Activated naive CD8-positive, alpha-beta T cell treated with anti-CD3 and anti-CD28 coated beads, Interleukin-2, amount 10 ng/mL, durations not matched to agents 7 days and 5 days (primary cell): Measurements from ENCODE around the gene TRHDE. TPM values are rescaled to one million over a fixed set of nuclear protein-coding genes. Genes with fewer than 3 reads are reported as not detected.

Source experiments
- ATAC-seq: fragments of 150-1000 bp; cut with Tn5 transposase; one replicate; pipeline ENCODE4 v1.10.0; 2021; ENCODE audit warnings: low read depth, moderate library complexity
- POLR2A ChIA-PET: fragments of 350-600 bp; sonication (Branson Sonifier 250); formaldehyde crosslinking; loops from one replicate; lab custom pipeline; 2021; ENCODE audit warnings: antibody characterized with exemption; lab: Charles Lee
- DNase-seq: peaks from one replicate; pipeline ENCODE4 v3.0.0; 2021
- H3K27ac Mint-ChIP-seq: one replicate; pipeline ENCODE4 v1.8.0; 2022; ENCODE audit warnings: mild to moderate bottlenecking, mixed read lengths
- H3K27me3 Mint-ChIP-seq: one replicate; pipeline ENCODE4 v1.8.0; 2022; ENCODE audit warnings: mild to moderate bottlenecking, moderate library complexity, mixed read lengths
- H3K36me3 Mint-ChIP-seq: one replicate; pipeline ENCODE4 v1.8.0; 2021; ENCODE audit warnings: mild to moderate bottlenecking, mixed read lengths
- H3K4me1 Mint-ChIP-seq: one replicate; pipeline ENCODE4 v1.8.0; 2021; ENCODE audit warnings: mixed read lengths
- H3K4me3 Mint-ChIP-seq: one replicate; pipeline ENCODE4 v1.8.0; 2022; ENCODE audit warnings: mild to moderate bottlenecking, moderate library complexity, mixed read lengths
- H3K9me3 Mint-ChIP-seq: one replicate; pipeline ENCODE4 v1.8.0; 2021; ENCODE audit warnings: mixed read lengths
- total RNA-seq, 2 experiments: library from RNA; stranded (reverse); gene quantifications; one replicate each; pipeline ENCODE4 v1.2.3, GENCODE V29; 2021

Gene TRHDE
- total RNA-seq, 2 experiments from 2014 or later: not detected

DNA sequence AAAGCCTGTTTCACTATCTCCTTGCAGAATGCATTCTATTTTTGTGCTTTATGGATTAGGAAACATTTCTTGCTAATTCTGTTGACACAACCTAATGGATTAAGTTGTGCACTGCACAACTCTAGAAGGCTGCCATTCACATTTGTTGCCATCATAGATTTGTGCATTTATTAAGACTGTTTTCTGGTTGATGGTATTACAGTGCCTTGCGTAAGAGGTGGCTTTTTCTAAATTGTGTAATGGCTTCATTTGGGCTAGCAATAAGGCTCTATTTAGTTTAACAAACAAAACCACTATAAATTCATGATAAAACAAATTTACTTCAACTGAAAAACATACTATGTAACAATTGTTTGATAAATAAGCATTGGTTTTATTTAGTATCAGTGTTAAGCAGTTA is 175.9 kb downstream of the TRHDE start:
- Mint-ChIP-seq H3K27ac (no peak overlapping the region), H3K27me3 (no peaks in the 10 kb centered on the region), H3K4me1 (no peaks in the 10 kb centered on the region), H3K4me3 (no peak overlapping the region), H3K36me3 (no peaks in the 10 kb centered on the region), H3K9me3 (peaks cover 6% of the 10 kb centered on the region)
- ATAC-seq: no peak
- POLR2A ChIA-PET: no interaction called here
- no peak for DNase-seq

DNA sequence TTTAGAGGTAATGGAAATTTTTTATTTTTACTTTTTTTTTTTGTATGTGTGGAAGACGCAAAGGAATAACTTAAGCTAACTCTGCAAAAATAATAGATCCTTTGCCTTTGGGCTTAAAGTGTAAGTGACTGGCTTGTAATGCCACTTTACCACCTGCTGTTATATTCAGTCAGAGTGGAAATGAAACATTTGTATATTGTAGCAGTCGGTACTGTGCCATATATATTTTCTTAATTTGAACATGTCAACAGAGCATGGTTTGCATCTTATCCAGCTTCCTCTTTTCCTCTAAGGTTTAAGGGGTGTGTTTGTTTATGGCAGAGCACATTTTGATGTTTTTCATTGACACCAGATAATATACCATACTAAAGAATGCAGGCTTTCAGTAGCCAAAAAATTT is 176.6 kb downstream of the TRHDE start:
- Mint-ChIP-seq H3K27ac (no peak overlapping the region), H3K36me3 (no peaks in the 10 kb centered on the region), H3K9me3 (peaks cover 6% of the 10 kb centered on the region), H3K4me3 (no peak overlapping the region), H3K4me1 (no peaks in the 10 kb centered on the region), H3K27me3 (no peaks in the 10 kb centered on the region)
- POLR2A ChIA-PET: no interaction called here
- ATAC-seq (no peak), DNase-seq (no peak)

DNA sequence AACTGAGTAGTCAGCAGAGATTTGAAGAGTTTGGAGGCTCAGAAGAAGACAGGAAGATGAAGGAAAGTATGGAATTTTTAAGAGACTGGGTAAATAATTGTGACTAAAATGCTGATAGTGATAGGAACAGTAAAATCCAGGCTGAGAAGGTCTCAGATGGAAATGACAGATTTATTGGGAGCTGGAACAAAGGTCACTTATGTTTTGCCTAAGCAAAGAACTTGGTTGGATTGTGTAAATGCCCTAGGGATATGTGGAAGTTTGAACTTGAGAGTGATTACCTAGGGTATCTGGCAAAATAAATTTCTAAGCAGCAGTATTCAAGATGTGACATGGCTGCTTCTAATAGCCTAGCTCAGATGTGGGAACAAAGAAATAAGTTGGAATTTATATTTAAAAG is 180.9 kb downstream of the TRHDE start:
- ATAC-seq (no peak), DNase-seq (no peak)
- Mint-ChIP-seq H3K9me3 (peaks cover 6% of the 10 kb centered on the region), H3K27me3 (no peaks in the 10 kb centered on the region), H3K4me3 (no peak overlapping the region), H3K4me1 (no peaks in the 10 kb centered on the region), H3K36me3 (no peaks in the 10 kb centered on the region), H3K27ac (no peak overlapping the region)
- POLR2A ChIA-PET: no interaction called here

DNA sequence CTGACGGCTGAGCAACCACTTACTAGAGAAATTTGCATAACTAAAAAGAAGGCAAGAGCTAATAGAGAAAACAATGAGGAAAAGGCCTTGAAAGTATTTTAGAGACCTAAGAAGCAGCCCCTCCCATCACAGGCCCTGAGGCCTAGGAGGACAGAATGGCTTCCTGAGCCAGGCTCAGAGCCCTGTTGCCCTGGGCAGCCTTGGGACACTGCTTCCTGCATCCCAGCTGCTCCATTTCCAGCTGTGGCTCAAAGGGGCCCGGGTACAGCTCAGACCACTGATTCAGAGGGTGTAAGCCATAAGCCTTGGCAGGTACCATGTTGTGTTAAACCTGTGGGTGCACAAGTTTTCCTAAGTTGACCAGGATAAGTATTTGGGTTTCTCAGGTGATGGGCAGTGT is 181.4 kb downstream of the TRHDE start:
- peaks cover 6% of the 10 kb centered on the region for H3K9me3 Mint-ChIP-seq
- DNase-seq: no peak
- no peaks in the 10 kb centered on the region for H3K27me3 Mint-ChIP-seq
- no peak for ATAC-seq
- no peak overlapping the region for H3K4me3 Mint-ChIP-seq
- H3K27ac Mint-ChIP-seq: no peak overlapping the region
- no peaks in the 10 kb centered on the region for H3K4me1 Mint-ChIP-seq
- POLR2A ChIA-PET: no interaction called here
- H3K36me3 Mint-ChIP-seq: no peaks in the 10 kb centered on the region

DNA sequence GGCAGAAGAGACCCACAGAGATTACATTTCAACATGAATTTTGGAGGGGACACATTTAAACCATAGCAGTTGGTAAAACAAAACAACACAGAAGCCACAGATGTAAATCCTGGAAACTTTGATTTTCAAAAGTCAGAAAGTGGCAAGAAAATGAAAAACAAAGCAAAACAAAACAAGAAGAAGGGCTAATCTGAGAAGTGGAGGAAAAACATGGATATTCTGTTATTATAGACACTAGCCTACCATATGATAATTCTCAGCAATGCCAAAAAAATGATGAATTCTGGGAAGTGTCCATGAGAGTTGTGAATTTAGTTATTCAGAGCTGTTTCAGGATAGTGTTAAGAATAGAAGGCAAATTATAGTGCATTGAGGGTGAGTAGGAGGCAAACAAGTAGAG is 192.3 kb downstream of the TRHDE start:
- H3K27ac Mint-ChIP-seq: no peak overlapping the region
- no peaks in the 10 kb centered on the region for H3K4me1 Mint-ChIP-seq
- H3K36me3 Mint-ChIP-seq: no peaks in the 10 kb centered on the region
- H3K9me3 Mint-ChIP-seq: peaks cover 5% of the 10 kb centered on the region
- ATAC-seq: no peak
- H3K27me3 Mint-ChIP-seq: no peaks in the 10 kb centered on the region
- no peak overlapping the region for H3K4me3 Mint-ChIP-seq
- DNase-seq: no peak
- POLR2A ChIA-PET: no interaction called here

DNA sequence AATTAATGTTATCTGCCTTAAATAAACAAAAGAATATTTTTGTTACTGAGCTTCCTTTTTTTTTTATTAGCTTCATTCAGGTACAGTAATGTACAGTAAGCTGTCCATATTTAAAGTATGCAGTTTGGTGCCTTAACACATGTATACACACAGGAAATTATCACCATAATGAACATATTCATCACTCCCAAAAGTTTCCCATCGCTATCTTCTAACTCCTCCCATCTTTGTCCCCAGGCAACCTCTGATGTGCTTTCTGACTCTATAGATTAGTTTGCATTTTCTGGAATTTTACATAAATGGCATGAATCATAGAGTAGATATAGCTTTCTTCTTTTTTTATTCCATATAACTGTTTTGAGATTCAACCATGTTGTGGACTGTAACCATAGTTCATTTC is 193.0 kb downstream of the TRHDE start:
- Mint-ChIP-seq H3K9me3 (peaks cover 5% of the 10 kb centered on the region), H3K36me3 (no peaks in the 10 kb centered on the region), H3K4me3 (no peak overlapping the region), H3K27ac (no peak overlapping the region), H3K4me1 (no peaks in the 10 kb centered on the region), H3K27me3 (no peaks in the 10 kb centered on the region)
- ATAC-seq: no peak
- POLR2A ChIA-PET: no interaction called here
- DNase-seq: no peak

DNA sequence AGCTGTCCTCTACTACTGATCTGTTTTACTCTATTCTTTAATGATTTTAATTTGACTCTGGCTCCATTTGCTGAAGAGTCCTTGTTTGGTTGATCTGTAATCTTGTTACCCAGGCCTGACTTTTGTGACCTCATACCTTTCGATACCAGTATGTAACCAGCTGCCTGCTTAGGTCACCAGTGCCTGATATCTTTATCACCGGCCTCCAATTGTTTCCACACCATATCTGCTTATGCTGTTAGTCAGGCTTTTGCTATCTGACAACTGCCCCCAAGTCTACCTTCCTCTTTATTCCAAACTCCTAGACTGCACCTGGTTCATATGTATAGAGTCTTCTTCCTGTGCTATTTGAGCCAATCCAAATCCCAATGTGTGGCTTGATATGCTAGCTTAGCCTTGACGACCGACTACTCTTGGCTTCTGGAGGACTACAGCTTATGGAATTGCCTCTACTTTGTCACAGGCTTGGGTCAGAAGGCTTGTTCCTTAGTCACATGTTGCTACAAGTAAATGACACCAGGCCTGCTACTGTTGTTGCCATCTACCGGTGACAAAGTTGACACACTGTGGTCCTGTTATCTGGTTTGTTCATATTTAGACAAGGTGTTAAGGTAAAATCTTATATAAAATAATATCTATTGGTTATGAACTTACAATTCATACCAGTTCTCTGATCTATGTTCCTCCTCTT is 193.9 kb downstream of the TRHDE start:
- POLR2A ChIA-PET: no interaction called here

DNA sequence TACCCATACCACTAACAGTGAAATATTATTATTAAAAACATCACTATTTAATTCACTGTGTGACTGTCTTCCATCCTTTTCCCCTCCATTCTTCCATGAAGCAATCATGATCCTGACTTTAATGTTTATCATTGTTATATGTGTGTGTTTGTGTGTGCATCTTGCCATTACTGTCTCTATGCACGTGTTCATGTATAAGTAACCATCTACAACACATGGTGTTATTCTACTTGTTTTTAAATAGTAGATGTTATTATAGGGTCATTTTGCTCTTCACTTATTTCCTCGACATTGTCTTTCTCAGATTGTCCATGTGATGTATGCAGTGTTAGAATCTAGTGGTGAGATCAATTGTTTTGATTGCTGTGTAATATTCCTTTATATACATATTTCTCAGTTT is 195.8 kb downstream of the TRHDE start:
- H3K4me1 Mint-ChIP-seq: no peaks in the 10 kb centered on the region
- H3K36me3 Mint-ChIP-seq: no peaks in the 10 kb centered on the region
- no peaks in the 10 kb centered on the region for H3K27me3 Mint-ChIP-seq
- POLR2A ChIA-PET: no interaction called here
- H3K27ac Mint-ChIP-seq: no peak overlapping the region
- DNase-seq: no peak
- peaks cover 3% of the 10 kb centered on the region for H3K9me3 Mint-ChIP-seq
- ATAC-seq: no peak
- no peak overlapping the region for H3K4me3 Mint-ChIP-seq

More for the DNA sequence above, 193.9 kb downstream of the TRHDE start:
- ATAC-seq (no peak), DNase-seq (no peak)
- H3K27me3 Mint-ChIP-seq: no peaks in the 10 kb centered on the region
- H3K36me3 Mint-ChIP-seq: no peaks in the 10 kb centered on the region
- no peaks in the 10 kb centered on the region for H3K4me1 Mint-ChIP-seq
- no peak overlapping the region for H3K4me3 Mint-ChIP-seq
- H3K9me3 Mint-ChIP-seq: peaks cover 5% of the 10 kb centered on the region
- no peak overlapping the region for H3K27ac Mint-ChIP-seq

DNA sequence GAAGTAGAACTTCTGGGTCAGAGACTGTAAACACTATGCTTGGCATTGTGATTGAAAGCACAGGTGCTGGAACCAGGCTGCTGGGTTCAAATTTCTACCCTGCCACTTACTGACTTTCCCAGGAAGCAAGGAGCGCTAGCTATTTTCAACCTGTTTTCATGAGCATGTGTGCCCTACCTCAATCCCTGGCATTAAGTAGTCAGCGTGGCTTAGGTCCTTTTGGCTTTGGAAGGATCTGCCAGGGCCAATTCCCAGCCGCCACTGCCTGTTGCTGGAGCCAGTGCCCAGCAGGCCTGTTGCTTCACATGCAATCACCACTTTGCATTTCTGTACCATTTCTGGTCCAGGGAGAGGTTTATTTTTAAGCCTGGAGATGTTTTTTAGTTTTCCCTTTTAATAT is 196.3 kb downstream of the TRHDE start:
- Mint-ChIP-seq H3K9me3 (peaks cover 3% of the 10 kb centered on the region), H3K36me3 (no peaks in the 10 kb centered on the region), H3K27me3 (no peaks in the 10 kb centered on the region), H3K4me3 (no peak overlapping the region), H3K27ac (no peak overlapping the region), H3K4me1 (no peaks in the 10 kb centered on the region)
- POLR2A ChIA-PET: no interaction called here
- no peak for DNase-seq
- no peak for ATAC-seq

DNA sequence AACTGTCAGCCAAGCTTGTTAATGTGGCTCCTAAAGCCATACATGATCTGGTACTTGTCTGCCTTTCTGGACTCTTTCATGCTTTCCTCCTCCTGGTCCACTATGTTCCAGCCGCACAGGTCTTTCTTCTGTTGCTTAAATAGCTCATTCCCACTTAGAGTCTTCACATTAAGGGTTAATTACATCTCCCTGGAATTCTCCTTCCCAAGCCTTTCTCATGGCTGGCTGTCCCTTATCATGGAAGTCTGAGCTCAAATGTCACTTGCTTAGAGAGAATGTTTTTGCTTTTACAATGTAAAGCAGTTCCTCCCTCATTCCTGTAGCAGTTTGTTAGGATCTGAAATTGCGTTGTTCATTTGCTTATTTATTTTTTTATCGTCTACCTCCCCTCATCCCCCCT is 199.6 kb downstream of the TRHDE start:
- H3K36me3 Mint-ChIP-seq: no peaks in the 10 kb centered on the region
- POLR2A ChIA-PET: no interaction called here
- ATAC-seq (no peak), DNase-seq (no peak)
- H3K4me3 Mint-ChIP-seq: no peak overlapping the region
- no peak overlapping the region for H3K27ac Mint-ChIP-seq
- H3K4me1 Mint-ChIP-seq: no peaks in the 10 kb centered on the region
- no peaks in the 10 kb centered on the region for H3K27me3 Mint-ChIP-seq
- H3K9me3 Mint-ChIP-seq: peaks cover 3% of the 10 kb centered on the region

DNA sequence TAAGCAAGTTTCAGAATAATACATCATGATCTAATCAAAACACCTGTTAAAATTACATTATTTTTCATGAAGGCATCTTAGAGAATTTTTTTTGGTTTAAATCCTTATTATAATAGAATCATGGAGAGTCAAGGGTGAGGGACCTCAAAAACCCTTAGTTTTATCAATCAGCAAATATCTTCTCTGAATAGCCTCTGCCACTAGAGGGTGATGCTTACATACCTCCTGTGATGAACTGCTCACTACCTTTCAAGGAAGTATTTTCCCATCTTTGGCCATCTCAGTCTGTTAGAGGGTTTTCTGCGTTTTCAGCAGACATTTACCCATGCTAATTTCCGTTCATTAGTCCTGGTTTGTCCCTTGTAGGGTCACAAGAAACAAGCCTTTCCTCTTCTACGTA is 200.2 kb downstream of the TRHDE start:
- no peaks in the 10 kb centered on the region for H3K36me3 Mint-ChIP-seq
- DNase-seq: no peak
- H3K4me1 Mint-ChIP-seq: no peaks in the 10 kb centered on the region
- H3K4me3 Mint-ChIP-seq: no peak overlapping the region
- H3K27ac Mint-ChIP-seq: no peak overlapping the region
- POLR2A ChIA-PET: no interaction called here
- peaks cover 3% of the 10 kb centered on the region for H3K9me3 Mint-ChIP-seq
- H3K27me3 Mint-ChIP-seq: no peaks in the 10 kb centered on the region
- ATAC-seq: no peak

DNA sequence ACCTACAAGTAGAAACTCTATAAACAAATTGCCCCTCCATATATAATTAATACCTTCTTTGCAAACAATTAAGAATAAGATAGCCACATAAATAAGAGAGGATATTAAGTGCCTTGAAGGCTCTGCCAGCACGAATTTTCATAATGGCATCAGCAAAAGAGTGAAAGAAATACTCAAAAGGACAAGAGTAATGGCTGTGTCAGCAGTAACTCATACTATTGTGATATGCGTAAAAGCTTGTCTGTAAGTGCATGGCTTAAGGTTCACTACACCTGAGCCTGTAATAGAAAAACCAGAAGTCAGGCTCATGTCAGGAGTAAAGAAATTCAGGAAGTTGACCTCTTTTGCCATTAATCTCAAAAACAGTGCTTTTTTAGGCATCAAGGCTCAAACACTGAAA is 204.1 kb downstream of the TRHDE start:
- H3K9me3 Mint-ChIP-seq: no peaks in the 10 kb centered on the region
- no peaks in the 10 kb centered on the region for H3K4me1 Mint-ChIP-seq
- ATAC-seq (no peak), DNase-seq (no peak)
- H3K27ac Mint-ChIP-seq: no peak overlapping the region
- H3K4me3 Mint-ChIP-seq: no peak overlapping the region
- POLR2A ChIA-PET: no interaction called here
- H3K27me3 Mint-ChIP-seq: no peaks in the 10 kb centered on the region
- no peaks in the 10 kb centered on the region for H3K36me3 Mint-ChIP-seq

DNA sequence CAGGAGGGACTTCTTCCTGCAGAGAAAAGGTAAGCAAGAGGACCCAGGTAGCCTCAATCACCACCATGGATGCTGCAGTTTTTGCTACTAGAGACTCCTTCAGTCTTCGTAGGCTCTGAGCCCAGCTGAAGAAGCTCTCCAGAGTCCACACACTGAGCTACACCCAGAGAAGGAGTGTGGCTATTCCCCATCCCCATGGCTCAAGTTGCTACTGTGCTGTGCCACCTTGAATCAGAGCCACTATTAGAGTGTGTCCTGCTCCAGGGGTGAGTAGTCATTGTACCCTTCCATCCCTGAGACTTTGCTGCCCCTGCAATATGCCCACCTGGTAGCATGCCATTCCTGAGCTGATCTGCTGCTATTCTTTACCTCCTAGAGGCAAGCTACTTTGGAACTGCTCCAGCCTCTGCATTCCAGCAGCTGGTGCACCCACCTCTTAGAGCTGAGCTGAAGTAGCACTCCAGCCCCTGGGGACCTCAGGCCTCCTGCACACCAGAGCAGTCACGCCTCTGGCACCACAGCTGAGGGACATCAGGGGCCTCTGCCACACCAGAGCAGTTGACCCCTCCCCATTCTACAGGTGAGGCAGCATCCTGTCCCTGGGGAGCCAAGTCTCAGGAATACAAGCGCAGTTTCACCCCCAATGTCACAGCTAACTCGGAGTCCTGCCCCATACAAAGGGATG is 213.0 kb downstream of the TRHDE start:
- Mint-ChIP-seq H3K9me3 (no peaks in the 10 kb centered on the region), H3K27ac (no peak overlapping the region), H3K36me3 (no peaks in the 10 kb centered on the region), H3K4me3 (no peak overlapping the region), H3K4me1 (no peaks in the 10 kb centered on the region), H3K27me3 (no peaks in the 10 kb centered on the region)
- ATAC-seq: no peak
- POLR2A ChIA-PET: no interaction called here
- DNase-seq: no peak

DNA sequence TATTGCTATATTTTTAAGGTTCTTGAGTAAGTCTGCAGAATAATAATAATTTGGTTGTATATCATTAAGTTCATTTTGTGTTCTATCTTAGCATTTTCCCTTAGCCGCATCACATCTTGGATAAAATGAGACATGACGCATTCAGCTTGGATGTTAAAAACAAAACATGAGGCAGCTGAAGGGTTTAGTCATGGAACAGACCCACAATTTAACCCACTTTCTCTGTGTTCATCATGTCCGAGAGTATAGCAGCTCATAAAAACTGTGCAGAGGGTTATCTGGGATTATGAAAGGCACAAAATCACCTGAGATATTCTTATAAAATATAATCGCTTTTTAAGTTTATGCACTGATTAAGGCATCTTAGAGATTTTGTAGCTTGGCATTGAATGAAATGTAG is 219.3 kb downstream of the TRHDE start:
- Mint-ChIP-seq H3K4me1 (no peaks in the 10 kb centered on the region), H3K4me3 (no peak overlapping the region), H3K27me3 (no peaks in the 10 kb centered on the region), H3K36me3 (no peaks in the 10 kb centered on the region), H3K27ac (no peak overlapping the region), H3K9me3 (peaks cover 1% of the 10 kb centered on the region)
- ATAC-seq (no peak), DNase-seq (no peak)
- POLR2A ChIA-PET: no interaction called here
